Eye (tissue), 1 donor: ENCODE results near the gene STRN.
"Not testable (repeated sequence)": the region's sequence is repeated elsewhere in the genome, so short reads cannot be mapped to it uniquely, and the experiment has no call there.

Source experiments
- DNase-seq: peaks from one replicate; pipeline ENCODE4 v3.0.0-alpha.2; 2015

STRN gene, protein sequence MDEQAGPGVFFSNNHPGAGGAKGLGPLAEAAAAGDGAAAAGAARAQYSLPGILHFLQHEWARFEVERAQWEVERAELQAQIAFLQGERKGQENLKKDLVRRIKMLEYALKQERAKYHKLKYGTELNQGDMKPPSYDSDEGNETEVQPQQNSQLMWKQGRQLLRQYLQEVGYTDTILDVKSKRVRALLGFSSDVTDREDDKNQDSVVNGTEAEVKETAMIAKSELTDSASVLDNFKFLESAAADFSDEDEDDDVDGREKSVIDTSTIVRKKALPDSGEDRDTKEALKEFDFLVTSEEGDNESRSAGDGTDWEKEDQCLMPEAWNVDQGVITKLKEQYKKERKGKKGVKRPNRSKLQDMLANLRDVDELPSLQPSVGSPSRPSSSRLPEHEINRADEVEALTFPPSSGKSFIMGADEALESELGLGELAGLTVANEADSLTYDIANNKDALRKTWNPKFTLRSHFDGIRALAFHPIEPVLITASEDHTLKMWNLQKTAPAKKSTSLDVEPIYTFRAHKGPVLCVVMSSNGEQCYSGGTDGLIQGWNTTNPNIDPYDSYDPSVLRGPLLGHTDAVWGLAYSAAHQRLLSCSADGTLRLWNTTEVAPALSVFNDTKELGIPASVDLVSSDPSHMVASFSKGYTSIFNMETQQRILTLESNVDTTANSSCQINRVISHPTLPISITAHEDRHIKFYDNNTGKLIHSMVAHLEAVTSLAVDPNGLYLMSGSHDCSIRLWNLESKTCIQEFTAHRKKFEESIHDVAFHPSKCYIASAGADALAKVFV

DNA sequence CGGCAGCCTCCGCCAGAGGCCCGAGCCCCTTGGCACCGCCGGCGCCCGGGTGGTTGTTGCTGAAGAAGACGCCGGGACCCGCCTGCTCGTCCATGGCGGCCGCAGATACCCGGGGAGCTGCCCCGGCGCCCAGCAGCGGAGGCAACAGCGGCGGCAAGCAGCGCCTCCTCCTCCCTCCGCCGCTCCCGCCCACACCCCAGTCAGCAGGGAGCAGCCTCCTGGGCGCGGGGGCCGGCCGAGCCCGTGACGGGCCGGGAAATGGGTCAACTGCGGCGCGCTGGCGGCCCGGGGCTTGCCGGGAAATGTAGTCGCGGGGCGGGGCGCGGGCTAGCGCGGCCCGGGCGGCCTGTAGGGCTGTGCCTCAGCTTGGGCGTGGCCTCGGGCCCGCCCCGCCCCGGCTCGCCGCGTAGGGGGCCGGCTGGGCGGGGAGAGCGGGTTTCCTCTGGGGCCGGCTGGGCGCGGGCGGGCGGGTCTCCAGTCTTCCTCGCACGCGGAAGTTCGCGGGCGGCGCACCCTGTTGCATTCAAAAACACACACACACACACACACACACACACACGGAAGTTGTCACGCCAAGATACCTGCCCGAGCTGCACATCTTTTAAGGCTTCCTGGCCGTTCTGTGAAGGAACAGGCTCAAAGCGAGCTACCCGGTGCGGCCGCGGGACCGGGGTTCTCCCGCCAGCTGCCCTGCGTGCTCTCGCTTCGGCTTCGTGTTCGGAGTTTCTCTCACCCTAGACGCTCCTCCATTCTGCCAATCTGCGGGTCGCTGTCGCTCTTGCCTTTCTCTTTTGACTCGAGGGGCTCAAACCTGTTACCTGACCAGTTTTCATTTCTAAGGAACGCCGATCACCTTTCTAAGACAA, at the start of gene STRN:
STRN (minus strand) TSS at position 167 of the 866 bp plus-strand sequence; CDS start at position 94, 73 bp downstream.
- DNase-seq: peak; percentile 97

DNA sequence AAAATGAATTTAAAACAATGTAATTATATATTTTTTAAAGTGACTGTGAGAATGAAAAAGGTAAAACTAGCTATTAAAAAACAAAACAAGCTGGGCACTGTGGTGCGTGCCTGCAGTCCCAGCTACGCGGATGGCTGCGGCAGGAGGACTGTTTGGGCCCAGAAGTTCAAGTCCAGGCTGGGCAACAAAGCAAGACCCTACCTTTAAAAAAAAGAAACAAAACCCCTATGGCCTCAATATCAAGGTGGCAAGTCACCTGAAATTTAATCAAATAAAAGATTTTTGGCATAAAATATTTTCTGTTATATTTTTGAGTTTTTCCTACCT, 46.9 kb upstream of the STRN start:
- DNase-seq: no peak

DNA sequence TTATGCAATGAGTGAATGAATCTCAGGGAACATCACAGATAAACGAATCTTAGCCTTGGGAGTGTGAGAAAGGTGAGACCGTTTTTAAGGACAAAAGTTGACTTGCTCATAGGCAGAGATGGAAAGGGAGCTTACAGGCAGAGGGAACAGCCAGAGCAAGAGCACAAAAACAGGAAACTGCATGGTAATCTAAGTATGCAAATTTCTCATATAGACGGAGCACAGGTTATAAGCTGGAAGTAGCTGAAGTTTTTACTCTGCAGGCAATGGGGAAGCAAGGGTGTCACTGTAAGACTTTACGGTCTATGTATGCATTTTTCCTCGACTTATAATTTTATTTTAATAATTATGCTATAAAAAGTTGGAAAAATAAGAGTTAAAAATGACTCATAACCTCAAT, 44.8 kb upstream of the STRN start:
- DNase-seq: no peak

DNA sequence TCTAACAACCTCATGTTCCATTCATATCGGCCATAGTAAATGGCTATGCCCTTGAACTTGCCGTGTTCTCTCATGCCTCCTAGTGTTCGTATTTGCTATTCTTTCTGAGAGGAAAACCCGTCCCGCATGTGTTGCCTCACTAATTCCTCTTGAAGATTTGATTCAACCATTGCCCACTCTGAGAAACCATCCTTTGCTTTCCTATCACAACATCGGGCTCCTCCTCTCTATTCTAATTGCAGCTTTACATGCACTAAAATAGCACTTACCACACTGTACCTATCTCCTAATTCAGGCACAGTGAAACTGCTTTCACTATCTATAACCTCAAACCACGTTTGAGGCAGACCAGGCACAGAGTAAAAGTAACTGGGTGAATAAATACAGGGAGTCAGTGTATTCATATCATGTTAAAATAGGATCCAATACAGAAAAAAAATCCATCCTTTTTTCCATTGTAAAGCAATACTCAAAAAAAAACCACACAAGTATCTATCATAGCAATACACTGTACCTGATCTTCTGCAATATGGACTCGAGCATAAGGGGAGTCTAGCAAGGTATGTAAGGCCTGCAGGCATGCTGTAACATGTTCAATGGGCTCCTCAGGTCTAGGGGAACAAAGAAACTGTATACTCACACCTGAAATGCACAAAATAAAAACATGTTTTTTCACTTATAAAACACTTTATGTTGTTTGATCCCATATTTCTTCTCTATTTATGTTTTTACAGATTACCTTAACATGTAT, 39.0 kb upstream of the STRN start:
- no peak for DNase-seq

DNA sequence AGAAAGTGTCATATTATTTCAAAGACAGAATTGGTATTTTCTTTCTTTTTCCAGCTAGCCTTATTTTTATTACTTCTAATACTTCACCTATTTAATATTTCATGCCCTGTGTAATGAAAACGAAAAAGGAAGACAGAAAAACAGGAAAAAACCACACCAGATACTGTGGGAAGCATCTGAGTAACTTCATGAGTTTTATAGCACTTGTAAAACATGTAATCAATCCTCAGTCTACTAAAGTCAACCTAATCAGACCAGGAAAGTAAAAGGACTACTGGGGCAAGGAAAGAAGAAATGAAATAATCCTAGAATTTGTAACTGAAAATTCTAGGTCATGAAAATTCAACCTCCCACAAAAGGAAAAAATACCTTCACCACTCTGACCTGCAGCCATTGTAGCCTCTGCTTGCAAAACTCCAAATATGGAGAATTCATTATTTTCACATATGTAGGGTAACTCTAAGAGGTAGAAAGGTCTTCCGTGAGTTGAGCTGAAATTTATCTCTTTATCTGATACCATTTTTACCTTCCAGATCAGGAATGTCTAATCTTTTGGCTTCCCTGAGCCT, 34.7 kb upstream of the STRN start:
- DNase-seq: no peak

DNA sequence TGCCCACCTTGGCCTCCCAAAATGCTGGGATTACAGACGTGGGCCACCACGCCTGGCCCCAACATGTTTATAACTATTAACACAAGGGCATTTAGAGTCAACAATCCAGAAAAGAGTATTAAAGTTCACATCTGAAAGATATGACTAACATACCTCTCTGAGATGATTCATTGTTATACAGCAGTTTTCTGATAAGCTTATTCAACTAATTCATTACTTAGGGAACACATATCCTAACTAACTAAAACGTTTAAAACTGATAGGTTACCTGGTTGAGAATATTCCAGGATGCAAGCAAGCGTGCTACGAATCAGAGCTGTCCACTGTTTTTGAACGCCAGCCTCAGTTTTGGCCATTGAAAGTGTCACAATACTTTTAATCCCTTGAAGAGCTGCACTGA, 34.0 kb upstream of the STRN start:
- no peak for DNase-seq

DNA sequence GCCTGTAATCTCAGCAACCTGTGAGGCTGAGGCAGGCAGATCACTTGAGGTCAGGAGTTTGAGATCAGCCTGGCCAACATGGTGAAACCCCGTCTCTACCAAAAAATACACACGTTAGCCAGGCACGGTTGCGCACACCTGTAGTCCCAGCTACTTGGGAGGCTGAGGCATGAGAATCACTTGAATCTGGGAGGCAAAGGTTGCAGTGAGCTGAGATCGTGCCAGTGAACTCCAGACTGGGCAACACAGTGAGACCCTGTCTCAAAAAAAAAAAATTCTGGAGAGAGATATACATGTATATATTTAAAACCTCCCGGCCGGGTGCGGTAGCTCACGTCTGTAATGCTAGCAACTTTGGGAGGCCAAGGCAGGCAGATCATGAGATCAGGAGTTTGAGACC, 33.1 kb upstream of the STRN start:
- not testable (repeated sequence) for DNase-seq

DNA sequence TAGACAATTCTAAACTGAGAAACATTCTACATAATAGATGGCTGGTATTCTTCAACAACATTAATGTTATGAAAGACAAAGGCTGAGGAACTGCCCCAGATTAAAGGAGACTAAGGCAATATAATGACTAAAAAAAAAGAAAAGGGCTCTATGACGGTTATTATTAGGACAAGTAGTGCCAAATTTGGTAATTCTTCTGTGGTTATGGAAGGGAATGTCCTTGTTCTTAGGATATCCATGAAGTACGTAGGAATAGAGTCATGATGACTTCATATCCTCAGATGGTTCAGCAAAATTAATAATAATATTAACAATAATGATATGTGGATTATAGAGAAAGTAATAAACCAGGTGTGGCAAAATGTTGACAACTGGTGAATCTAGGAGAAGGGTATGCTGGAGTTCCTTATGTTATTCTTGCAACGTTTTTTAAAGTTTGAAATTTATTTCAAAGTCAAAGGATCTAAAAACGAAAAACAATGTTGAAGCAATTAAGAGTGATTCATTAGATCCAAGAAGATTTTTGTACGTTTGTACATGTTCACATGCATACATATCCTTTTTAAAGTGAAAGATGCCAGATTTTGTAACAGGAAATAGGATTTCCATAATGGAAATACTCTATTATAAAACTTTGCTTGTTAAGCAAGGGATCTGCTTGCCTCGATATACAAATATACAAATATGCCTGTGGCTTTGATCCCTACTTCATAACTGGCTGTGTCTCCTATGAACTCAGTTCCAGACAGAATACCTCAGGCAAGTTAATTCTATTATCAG, 27.7 kb upstream of the STRN start:
- no peak for DNase-seq

DNA sequence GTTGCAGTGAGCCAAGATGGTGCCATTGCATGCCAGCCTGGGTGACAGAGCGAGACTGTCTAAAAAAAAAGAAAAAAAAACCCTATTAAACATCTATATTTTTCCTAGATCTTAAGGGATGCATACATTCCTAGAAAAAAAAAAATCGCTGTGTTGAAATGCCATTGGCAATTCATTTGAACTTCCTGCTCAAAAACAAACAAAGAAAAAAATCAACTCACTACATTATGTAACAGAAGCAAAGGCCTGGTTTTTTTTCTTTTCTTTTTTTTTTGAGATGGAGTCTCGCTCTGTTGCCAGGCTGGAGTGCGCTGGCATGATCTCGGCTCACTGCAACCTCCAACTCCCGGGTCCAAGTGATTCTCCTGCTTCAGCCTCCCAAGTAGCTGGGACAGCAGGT, 21.7 kb upstream of the STRN start:
- DNase-seq: no peak

DNA sequence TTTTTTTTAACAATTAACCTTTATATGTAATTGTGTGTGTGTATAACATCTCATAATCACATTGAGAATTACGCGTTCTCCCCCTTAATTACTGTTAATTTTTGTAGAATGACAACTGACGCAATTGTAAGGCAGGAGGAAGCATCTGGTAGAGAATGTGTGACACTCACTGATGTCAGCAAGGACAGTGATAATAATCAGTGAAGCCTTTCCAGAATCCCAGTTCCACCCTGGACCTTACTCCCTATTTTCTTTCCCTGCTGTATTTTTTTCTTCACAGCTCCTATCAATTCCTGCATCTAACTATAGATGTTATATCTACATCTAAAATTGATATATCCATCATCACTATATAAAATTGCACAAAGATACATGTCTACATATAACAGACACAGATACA, 16.1 kb upstream of the STRN start:
- no peak for DNase-seq

DNA sequence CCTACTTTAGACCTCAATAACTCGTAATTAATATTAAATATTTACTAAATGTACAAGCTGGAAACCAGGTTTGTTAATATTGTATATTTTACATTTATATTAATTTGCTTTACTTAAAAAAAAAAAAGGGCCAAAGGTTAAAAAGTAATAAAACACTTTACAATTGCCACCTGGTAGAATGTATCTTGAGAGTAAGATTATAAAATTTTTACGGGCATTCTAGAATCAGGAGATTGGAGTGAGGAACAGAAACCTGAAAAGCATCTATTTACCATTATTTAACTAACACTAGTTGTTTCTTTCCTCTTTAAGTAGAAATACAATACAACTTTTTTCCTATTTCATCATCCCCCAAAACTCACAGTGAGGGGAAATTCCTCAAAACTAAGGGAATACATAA, 15.6 kb upstream of the STRN start:
- no peak for DNase-seq

DNA sequence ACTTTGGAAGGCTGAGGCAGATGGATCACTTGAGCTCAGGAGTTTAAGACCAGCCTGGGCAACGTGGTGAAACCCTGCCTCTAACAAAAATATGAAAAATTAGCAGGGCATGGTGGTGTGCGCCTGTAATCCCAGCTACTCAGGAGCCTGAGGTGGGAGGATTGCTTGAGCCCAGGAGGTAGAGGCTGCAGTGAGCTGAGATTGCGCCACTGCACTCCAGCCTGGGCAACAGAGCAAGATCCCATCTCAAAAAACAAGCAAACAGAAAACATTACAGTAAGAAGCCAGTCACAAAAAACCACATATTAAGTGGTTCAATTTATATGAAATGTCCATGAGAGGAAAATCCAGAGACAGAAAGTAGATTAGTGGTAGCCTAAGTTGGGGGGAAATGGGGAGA, 12.7 kb upstream of the STRN start:
- not testable (repeated sequence) for DNase-seq

DNA sequence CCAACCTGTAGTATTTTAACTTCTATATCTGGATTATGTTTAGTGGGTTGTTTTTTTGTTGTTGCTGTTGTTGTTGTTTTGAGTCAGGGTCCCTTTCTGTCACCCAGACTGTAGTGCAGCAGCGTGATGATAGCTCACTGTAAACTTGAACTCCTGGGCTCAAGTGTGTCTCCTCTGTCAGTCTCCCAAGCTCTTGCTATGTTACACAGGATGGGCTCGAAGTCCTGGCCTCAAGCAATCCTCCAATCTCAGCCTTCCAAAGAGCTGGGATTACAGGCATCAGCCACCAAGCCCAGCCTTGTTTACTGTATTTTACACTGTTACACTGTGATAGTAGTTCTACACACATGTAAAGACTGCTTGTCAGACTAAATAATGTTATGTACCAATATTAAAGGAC, 9.7 kb upstream of the STRN start:
- no peak for DNase-seq

DNA sequence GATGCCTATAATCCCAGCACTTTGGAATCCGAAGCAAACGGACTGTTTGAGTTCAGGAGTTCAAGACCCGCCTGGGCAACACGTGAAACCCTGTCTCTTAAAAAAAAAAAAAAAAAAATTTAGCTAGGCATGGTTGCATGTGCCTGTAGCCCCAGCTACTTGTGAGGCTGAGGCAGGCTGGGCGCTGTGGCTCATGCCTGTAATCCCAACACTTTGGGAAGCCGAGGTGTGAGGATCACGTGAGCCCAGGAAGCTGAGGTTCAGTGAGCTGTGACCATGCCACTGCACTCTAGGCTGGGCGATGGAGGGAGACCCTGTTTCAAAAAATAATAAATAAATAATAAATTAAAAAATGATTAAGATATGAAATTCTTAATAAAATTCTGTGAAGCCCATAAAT, 9.0 kb upstream of the STRN start:
- DNase-seq: no peak

DNA sequence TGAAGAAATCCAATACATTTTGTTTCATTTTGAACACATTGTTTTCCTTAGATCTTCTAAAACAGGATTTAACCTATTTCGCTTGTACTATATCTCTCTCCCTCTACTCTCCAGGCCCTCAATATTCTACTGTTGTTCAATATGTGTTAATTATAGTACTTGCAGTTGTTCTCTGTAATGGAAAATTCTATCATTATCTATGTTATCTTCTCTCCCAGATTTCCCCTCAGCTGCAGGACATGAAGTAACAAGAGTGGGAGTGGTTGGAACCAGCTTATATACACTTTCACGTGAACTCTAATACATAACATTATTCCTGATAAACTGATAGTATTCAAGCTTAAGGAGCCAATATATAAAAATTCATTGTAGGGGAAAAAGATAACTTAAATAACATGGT, 7.0 kb upstream of the STRN start:
- DNase-seq: no peak

DNA sequence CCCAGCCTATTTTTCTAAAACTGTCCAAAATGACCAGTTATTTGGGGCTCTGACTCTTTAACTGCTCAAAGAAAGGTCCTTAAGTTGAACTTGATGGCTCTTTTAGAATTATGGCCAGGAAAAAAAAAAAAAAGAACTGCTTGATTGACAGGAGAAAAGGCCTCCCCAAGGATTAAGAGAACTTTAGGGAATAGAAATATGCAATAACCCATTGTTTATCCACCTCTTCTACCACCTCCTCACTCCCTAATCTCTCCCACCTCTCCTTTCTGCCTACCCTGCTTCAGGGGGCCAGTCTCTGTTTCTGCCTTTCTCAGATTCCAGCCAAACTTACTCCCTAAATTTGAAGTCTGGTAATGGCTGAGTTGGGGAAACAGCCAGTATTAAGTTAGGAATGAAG, 5.7 kb upstream of the STRN start:
- DNase-seq: no peak

DNA sequence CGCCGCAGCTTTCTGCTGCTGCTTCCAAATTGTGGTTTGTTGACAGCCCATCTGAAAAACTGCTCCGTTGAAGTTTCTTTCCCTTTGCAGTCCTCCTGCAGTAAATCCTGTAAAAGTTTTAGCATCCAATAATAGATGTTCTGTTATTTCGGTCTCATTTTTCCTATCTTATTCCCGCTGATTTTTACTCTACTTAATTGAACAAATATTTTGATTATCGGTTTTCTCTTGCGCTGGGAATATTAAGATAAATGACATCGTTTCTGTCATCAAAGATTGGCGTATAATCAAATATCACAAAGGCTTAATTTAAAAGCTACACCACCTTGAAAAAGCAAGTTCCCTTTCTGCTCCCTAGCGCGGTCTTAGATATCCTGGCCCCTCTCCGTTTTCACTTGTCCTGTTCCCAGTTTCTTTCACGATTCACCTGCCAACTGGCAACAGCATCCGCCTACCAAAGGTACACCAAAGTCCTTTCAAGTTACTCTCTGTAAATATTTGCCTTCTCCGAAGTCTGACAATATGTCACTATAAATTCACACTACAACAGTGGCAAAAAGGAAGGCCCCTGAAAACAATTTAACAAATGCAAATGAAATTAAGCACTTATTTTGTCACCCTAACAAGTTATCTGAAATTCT, 1.0 kb upstream of the STRN start:
- peak; percentile 42 for DNase-seq

DNA sequence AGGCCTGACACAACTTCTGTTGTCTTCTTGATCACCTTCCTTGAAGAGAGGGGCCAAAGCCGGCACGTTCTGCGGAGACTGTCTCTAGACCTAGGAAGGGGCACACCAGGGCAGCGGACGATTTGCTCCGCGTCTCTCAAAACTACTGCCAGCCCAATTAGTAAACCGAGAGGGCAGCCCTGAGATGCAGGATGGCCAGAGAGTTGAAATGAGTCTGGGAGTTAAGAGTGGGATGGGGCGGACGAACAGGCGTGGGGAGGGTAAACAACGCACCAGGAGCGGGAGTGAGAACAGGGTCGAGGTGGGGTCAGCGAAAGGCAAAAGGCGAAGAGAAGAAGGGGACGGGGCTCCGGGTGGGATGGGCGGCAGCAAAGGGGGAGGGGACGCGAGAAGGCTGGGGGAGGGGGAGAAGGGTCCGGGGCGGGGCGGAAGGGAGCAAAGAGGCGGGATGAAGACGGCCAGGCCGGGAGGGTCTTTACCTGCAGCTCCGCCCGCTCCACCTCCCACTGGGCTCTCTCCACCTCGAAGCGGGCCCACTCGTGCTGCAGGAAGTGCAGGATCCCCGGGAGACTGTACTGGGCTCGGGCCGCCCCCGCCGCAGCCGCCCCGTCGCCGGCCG, 476 bp downstream of the STRN start:
- peak; percentile 77 for DNase-seq

DNA sequence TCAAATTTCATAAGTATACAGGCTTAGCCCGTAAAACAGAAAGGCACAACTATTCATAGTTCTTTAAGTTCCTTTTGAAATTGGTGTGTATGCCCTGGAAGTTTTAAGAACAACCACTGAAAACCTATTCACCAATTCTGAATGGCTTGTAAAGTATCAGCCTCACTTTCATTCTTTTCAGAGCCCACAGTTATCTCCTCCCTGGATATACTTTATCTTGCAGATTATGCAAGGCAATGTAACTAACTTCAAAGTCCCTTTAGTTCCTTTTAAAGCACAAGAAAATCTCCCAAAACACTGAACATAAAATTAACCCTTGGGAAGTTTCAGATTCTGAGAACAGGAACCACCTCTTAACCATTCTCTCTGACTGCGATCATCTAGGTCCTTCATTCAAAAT, 1.1 kb downstream of the STRN start:
- DNase-seq: peak; percentile 19

DNA sequence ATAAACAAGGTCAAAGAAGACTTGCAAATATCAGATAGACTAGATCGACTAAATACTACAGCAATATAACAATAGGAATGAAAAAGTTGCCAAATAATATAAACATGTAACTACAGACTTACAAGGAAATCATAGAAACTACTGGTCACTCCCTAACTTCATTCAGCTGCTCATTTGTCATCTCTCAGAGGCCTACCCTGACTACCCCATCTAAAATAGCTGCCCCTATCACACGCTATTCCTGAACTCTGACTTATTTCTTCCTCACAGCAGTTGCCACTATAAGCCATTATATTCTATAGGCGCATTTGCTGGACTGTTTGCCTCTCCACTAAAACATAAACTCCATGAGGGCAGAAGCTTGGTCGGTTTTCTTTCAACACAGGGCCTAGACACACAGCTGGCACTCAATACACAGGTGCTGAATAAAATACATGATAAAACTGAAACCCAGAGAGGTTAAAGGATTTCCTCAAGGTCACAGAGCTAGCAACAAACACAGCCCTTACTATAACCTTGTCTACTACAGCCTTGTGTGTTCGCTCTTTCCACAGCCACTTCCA, 1.8 kb downstream of the STRN start:
- no peak for DNase-seq
